Neural cell (in vitro differentiated cells): ENCODE results near the gene BORCS5.

Experiments used
- EP300 ChIP-seq: fragments of 450-650 bp; conservative IDR thresholded peaks from 2 replicates; pipeline ENCODE4 v1.6.1; 2014; ENCODE audit warnings: antibody characterized with exemption, mild to moderate bottlenecking, moderate library complexity; ENCODE audit not compliant: poor library complexity, severe bottlenecking
- EZH2 ChIP-seq: fragments of 200-600, 300-800 bp; shearing (Covaris generic), sonication (generic); IDR thresholded peaks from 2 replicates; pipeline ENCODE4 v1.6.1; 2014; ENCODE audit warnings: antibody characterized with exemption, low read length, borderline replicate concordance, mild to moderate bottlenecking; ENCODE audit not compliant: insufficient read depth, poor library complexity, severe bottlenecking
- MXI1 ChIP-seq: fragments of 450-650 bp; conservative IDR thresholded peaks from 2 replicates; pipeline ENCODE4 v1.6.1; 2014; ENCODE audit warnings: antibody characterized with exemption, mild to moderate bottlenecking; ENCODE audit not compliant: poor library complexity, severe bottlenecking
- POLR2AphosphoS5 ChIP-seq: IDR thresholded peaks from 2 replicates; pipeline ENCODE4 v1.6.1; 2012
- RAD21 ChIP-seq: fragments of 450-650 bp; conservative IDR thresholded peaks from 2 replicates; pipeline ENCODE4 v1.6.1; 2014; ENCODE audit warnings: antibody characterized with exemption, mild to moderate bottlenecking, moderate library complexity
- SMC3 ChIP-seq: fragments of 450-650 bp; conservative IDR thresholded peaks from 2 replicates; pipeline ENCODE4 v1.6.1; 2014; ENCODE audit warnings: antibody characterized with exemption, mild to moderate bottlenecking, moderate library complexity; ENCODE audit not compliant: poor library complexity
- TF ChIP-seq, protein P1 (sequence below): fragments of 450-650 bp; IDR thresholded peaks from 2 replicates; pipeline ENCODE4 v1.5.1; 2014; ENCODE audit warnings: antibody characterized with exemption, mild to moderate bottlenecking, moderate library complexity; ENCODE audit not compliant: poor library complexity, severe bottlenecking
- TF ChIP-seq, protein P2 (sequence below): IDR thresholded peaks from 2 replicates; pipeline ENCODE4 v1.6.1; 2012; ENCODE audit warnings: borderline replicate concordance

DNA sequence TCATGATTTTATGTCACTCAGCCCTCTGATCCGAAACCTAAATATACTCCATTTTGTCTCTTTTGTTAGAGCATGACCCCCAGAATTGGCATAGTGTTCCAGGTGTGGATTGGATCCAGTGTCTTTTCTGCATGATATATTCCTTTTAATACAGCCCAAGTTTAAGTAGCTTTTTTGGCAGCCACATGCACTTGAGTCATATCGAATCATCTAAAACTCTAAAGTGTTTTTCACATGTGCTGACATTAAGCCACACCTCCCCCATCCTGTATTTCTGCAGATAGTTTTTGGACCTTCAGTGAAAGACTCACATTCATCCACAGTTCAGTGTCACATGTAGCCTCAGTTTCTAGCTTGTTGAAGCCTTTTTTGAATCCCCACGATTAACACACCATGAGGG lies 30.6 kb downstream of the BORCS5 start:
- TF ChIP-seq, protein P1, sequence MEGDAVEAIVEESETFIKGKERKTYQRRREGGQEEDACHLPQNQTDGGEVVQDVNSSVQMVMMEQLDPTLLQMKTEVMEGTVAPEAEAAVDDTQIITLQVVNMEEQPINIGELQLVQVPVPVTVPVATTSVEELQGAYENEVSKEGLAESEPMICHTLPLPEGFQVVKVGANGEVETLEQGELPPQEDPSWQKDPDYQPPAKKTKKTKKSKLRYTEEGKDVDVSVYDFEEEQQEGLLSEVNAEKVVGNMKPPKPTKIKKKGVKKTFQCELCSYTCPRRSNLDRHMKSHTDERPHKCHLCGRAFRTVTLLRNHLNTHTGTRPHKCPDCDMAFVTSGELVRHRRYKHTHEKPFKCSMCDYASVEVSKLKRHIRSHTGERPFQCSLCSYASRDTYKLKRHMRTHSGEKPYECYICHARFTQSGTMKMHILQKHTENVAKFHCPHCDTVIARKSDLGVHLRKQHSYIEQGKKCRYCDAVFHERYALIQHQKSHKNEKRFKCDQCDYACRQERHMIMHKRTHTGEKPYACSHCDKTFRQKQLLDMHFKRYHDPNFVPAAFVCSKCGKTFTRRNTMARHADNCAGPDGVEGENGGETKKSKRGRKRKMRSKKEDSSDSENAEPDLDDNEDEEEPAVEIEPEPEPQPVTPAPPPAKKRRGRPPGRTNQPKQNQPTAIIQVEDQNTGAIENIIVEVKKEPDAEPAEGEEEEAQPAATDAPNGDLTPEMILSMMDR: no peak
- TF ChIP-seq POLR2AphosphoS5 (no peak), MXI1 (no peak), EP300 (no peak), SMC3 (no peak), EZH2 (no peak), RAD21 (no peak)
- TF ChIP-seq, protein P2, sequence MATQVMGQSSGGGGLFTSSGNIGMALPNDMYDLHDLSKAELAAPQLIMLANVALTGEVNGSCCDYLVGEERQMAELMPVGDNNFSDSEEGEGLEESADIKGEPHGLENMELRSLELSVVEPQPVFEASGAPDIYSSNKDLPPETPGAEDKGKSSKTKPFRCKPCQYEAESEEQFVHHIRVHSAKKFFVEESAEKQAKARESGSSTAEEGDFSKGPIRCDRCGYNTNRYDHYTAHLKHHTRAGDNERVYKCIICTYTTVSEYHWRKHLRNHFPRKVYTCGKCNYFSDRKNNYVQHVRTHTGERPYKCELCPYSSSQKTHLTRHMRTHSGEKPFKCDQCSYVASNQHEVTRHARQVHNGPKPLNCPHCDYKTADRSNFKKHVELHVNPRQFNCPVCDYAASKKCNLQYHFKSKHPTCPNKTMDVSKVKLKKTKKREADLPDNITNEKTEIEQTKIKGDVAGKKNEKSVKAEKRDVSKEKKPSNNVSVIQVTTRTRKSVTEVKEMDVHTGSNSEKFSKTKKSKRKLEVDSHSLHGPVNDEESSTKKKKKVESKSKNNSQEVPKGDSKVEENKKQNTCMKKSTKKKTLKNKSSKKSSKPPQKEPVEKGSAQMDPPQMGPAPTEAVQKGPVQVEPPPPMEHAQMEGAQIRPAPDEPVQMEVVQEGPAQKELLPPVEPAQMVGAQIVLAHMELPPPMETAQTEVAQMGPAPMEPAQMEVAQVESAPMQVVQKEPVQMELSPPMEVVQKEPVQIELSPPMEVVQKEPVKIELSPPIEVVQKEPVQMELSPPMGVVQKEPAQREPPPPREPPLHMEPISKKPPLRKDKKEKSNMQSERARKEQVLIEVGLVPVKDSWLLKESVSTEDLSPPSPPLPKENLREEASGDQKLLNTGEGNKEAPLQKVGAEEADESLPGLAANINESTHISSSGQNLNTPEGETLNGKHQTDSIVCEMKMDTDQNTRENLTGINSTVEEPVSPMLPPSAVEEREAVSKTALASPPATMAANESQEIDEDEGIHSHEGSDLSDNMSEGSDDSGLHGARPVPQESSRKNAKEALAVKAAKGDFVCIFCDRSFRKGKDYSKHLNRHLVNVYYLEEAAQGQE: no peak
